Endothelial cell of umbilical vein (primary cell): ENCODE measurements around the gene MGAT4A.

Experiments used
- CTCF ChIP-seq, 2 donors: IDR thresholded peaks; 1 replicate in 1 of 2; 2 replicates in 1 of 2; pipeline ENCODE4 v1.5.1; 2011; ENCODE audit warnings: low read length in 2 of 2, mild to moderate bottlenecking in 2 of 2, moderate library complexity in 2 of 2, control low read depth in 1 of 2, inconsistent platforms in 1 of 2, low read depth in 1 of 2; ENCODE audit not compliant: insufficient read depth in 1 of 2; ENCODE audit errors: extremely low read depth in 1 of 2
- EZH2 ChIP-seq: IDR thresholded peaks from 2 replicates; pipeline ENCODE4 v1.6.1; 2012; ENCODE audit warnings: borderline replicate concordance, low read depth, mild to moderate bottlenecking, moderate library complexity, low read length, inconsistent platforms; ENCODE audit not compliant: severe bottlenecking
- GATA2 ChIP-seq: IDR thresholded peaks from 2 replicates; pipeline ENCODE4 v1.7.0; 2011; ENCODE audit warnings: low read depth, mild to moderate bottlenecking, moderate library complexity, mixed read lengths, low read length; ENCODE audit not compliant: insufficient read length, insufficient read depth
- JUN ChIP-seq: IDR thresholded peaks from 2 replicates; pipeline ENCODE4 v1.6.1; 2011; ENCODE audit warnings: borderline replicate concordance, low read depth; ENCODE audit not compliant: insufficient read length, insufficient read depth
- MAX ChIP-seq: IDR thresholded peaks from 2 replicates; pipeline ENCODE4 v1.6.1; 2011; ENCODE audit not compliant: insufficient read depth, insufficient read length
- MYC ChIP-seq: IDR thresholded peaks from one replicate; pipeline ENCODE4 v1.6.1; 2011; ENCODE audit warnings: mild to moderate bottlenecking, low read depth, low read length
- POLR2A ChIP-seq: IDR thresholded peaks from 2 replicates; pipeline ENCODE4 v1.6.1; 2012; ENCODE audit warnings: low read depth, mild to moderate bottlenecking, control low read depth, low read length
- POLR2AphosphoS5 ChIP-seq: IDR thresholded peaks from 2 replicates; pipeline ENCODE4 v1.6.1; 2012; ENCODE audit warnings: low read depth, mild to moderate bottlenecking, control low read depth, low read length, moderate library complexity; ENCODE audit not compliant: insufficient read depth

GRCh38 chr2:98772536-98772935, 41.6 kb upstream of the MGAT4A start:
- TF ChIP-seq POLR2A (no peak), CTCF (IDR thresholded peaks at IDR 0.05; ENCODE audit: extremely low read depth in 1 of 2, insufficient read depth in 1 of 2, low read depth in 1 of 2, low read length in 2 of 2) (no peak), POLR2AphosphoS5 (no peak), GATA2 (no peak), JUN (no peak), EZH2 (no peak), MAX (no peak), MYC (no peak)
